ENCODE measurements around the gene NECAB3.
"Not testable (repeated sequence)": the region's sequence is repeated elsewhere in the genome, so short reads cannot be mapped to it uniquely, and the experiment has no call there.

Gene NECAB3

DNA sequence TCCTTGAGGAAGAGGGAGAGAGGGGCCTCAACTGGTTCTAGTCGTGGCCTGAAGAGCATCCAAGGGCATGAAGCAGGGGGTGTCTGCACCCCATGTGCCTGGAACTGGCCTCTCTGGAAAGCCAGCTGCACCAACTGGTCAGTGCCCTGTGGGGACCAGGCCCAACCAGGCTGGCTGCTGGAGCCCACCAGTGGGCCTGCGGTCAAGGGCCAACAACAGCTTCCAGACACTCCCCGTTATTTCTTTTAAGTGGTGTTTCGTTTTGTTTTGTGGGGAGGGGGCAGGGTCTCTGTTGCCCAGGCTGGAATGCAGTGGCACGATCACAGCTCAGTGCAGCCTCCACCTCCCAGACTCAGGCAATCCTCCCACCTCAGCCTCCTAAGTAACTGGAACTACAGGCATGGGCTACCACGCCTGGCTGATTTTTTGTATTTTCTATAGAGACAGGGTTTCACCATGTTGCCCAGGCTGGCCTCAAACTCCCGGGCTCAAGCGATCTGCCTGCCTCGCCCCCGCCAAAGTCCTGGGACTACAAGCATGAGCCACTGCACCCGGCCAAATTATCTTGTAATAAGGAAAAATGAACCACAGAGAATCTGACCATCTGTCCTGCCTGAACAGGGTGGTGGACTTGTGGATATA is 24.0 kb downstream of the NECAB3 start:
- no peak for DNase-seq (ENCODE audit: low read depth)

DNA sequence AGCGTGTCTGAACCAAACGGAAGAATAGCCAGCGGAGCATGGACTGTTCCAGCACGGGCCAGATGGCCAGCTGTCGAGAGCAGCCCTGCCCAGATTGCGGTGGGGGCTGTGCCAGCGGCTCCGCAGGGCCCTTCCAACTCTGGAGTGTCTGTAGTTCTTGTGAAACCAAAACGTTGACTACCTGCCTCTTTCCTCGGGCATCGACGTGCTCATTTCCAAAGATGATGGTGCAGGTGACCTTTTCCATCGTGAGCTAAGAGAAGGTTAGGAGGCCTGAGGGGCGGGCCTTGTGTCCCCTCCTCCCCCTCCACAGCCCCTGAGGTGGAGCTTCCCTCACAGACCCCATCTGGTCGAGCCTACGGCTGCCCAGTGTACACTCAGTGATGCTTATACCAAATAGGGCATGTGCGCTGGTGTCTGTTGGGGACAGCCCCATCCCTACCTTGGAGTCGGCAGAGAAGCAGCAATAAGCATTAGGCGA is 25.0 kb downstream of the NECAB3 start:
- DNase-seq (ENCODE audit: low read depth) = no peak

DNA sequence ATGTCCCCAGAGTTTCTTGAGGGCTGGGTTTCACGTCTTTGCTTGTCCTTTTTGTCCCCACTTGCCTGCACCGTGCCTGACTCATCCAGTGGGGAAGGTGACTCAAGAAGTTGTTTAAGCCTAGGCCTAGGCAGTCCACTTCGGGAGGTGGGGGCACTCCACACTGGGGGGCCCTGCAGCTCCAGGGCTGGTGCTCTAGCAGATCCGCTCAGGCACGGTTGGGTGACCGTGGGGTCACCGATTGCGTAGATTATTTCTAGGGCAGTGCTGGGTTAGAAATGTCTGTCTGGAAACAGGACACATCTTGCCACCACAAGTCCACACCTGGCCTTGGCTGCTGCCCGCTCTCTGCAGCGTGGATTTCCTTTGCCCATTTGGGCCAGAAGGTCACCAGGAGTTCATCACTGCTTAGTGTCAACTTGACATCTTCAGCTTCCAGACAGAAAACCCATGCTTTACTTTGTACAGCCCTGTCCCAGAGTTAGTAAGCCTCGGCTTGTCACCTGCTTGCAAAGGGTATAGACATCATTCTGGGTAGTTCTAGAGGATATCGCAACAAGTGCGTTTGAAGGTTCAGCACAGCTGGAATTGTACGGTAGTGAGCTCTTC is 25.7 kb downstream of the NECAB3 start:
- no peak for DNase-seq (ENCODE audit: low read depth)

DNA sequence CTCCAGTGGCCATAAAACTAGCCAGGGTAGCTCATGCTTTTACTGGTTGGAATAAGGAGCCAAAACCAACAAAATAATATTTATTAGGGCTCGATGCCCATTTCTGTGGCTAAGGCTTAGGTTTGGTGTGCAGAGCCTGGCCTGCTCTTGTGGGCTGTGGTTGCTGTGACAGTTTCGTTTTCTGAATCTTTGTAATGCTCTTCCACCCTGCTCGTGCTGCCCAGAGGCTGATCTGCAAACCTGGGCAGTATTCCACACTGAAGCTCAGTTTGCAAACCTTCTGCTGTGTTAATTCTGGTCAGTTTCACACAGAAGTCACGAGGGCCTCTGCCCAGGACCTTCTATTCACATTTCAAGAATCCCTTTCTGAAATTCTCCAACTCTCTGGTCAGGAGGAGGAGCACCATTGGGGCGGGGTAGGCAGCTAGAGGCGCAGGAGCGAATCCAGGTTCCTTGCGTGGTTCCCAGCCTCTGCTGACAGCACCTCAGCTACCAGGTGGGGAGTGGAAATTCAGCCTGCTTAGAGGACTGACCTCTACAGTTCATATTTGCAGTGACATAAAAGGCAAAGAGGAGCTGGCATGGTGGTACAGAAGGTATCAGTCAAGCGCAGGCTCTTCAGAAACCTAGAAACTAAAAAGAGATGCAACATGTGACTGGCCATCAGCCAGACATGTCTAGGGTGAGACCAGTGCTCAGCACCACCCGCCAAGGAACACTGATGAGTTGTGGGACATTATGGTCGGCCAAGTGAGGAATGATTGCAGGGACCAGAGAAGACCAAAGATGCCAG is 26.4 kb downstream of the NECAB3 start:
- no peak for DNase-seq (ENCODE audit: low read depth)

DNA sequence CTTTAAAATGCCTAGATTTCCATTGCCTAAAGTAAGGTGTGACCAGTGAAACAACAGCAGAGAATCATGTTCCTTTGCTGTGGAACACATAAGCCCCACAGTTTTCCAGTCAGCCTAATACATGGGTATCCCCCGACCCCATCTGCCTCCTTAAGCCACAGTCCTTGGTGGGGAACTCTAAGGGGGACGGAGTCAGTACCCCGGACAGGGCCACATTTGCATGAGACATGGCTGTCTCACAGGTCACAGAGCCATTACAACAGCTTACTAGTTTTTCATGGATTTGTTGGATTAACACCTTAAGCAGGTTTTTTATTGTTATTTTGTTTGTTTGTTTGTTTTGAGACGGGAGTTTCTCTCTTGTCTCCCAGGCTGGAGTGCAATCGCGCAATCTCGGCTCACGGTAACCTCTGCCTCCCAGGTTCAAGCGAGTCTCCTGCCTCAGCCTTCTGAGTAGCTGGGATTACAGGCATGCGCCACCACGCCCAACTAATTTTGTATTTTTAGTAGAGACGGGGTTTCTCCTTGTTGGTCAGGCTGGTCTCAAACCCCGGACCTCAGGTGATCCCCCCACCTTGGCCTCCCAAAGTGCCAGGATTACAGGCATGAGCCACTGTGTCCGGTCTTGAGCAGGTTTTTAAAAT is 27.1 kb downstream of the NECAB3 start:
- DNase-seq (ENCODE audit: low read depth) = not testable (repeated sequence)

DNA sequence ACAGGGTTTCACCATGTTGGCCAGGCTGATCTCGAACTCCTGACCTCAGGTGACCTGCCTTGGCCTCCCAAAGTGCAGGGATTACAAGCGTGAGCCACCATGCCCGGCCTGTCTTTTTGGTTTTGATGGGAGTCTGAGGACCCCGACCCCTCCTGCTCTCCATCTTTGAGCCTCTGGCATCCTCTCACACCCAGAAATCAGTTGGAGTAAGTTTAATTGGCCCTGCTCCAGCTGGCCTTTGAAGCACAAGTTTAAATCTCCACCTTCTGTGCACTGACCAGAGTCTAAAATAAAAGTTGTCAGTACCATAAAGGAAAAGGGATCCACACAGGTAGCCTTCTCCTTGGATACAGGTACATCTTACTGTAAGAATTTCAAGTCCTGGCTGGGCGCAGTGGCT is 28.0 kb downstream of the NECAB3 start:
- DNase-seq (ENCODE audit: low read depth) = no peak

DNA sequence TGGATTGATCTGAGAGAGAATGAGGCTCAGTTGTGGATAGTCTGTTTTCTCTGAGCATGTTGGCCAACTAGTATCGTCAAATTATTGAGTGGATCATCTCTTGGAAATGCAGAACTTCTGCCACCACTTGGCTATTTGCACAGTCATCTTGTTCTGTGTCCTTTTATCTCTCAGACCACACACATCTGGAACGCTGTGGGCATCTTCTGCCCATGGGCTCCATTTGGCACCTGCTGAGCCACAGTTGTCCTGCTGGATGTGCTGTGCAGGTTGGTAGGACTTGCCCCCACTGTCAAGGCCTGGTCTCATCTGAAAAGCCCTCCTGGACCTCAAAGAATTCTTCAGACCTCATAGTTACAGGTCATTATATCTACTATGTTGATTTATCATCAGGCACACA is 28.8 kb downstream of the NECAB3 start:
- DNase-seq (ENCODE audit: low read depth) = no peak

DNA sequence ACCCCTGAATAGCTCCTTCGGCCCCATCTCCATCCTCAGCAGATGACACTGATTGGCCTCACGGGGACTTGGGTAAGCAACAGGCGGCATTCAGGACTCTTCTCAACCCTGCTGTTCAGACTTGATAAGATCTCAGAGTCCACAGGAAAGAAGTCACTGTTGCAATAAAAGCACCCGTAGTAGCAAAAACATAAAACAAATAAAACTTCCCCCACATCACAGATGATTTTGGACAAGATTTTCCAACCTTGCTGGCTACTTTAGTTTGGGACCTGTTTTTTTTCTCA is 29.2 kb downstream of the NECAB3 start:
- DNase-seq (ENCODE audit: low read depth) = no peak

DNA sequence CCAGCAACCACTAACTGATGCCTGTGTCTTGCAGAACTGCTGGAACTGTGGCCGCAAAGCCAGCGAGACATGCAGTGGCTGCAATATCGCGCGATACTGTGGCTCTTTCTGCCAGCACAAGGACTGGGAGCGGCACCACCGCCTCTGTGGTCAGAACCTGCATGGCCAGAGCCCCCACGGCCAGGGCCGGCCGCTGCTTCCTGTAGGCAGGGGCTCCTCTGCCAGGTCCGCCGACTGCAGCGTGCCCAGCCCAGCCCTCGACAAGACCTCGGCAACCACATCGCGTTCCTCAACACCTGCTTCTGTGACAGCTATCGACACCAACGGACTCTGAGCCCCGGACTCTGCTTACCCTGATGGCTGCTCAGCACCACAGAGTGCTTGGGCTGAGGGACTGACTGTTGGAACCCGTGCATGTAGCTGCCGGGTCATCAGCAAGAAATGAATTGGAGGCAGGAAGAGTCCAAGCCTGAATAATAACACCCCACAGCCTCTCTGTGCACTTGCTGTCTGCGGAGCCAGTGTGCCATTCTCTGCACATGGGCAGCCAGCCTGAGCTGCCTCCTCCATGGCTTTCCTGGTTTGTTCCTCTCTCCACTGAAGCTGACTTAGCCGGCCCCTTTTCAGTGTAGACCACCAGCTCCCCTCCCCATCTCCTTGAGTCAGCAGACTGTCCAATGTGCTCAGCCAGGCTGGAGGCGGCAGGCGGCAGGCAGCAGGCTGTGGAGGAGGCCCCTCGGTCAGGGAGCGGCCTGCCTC is 29.7 kb downstream of the NECAB3 start:
- DNase-seq (ENCODE audit: low read depth) = no peak

DNA sequence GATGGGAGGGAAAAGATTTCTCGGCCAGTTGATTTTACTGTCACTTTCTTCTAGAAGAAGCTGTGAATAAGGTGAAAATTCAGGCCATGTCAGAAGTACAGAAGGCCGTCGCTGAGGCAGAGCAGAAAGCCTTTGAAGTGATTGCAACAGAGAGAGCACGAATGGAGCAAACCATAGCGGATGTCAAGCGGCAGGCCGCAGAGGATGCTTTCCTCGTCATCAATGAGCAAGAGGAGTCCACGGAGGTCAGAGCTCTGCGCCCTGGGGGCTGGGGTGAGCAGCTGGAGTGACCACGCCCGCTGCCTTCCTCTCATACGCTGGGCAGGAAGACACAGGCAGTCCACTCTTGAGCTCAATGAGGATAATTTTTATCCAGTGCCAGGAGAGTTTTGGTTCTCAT is 33.9 kb downstream of the NECAB3 start:
- no peak for DNase-seq (ENCODE audit: low read depth)

DNA sequence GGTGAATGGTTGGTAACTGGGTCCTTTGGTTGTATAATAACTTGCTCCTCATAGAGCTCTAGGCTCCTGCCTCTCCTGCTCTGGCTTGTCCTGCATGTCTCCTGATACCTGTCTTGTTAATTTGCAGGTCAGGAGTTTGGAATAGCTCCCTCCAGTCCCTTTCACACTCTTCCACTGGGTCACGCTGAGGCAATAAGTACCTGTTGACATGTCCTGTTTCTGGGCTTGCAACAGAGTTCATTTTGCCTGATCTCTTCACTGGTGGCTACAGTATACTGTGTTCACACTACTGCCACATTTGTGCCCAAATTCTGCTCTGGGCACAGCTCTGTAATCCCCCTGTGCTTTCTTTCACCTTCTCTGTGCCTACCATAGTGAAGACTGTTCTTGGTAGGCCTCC is 37.5 kb downstream of the NECAB3 start:
- DNase-seq (ENCODE audit: low read depth) = no peak

DNA sequence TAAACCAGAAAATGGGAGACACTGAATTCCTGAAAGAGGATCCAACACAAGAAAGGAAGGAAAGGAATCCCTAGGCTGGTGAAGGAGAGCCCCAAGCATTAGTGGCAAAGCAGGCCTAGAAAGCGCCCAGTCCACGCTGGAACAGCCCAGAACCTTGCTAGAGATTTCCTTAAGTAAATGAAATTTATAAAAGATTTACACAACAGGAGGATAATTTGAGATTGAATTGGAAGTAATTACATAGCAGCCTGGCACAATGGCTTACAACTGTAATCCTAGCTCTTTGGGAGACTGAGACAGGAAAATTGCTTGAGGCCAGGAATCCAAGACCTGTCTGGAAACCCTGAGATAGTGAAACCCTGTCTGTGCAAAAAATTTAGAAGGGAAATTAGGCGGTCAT is 38.9 kb downstream of the NECAB3 start:
- no peak for DNase-seq (ENCODE audit: low read depth)

DNA sequence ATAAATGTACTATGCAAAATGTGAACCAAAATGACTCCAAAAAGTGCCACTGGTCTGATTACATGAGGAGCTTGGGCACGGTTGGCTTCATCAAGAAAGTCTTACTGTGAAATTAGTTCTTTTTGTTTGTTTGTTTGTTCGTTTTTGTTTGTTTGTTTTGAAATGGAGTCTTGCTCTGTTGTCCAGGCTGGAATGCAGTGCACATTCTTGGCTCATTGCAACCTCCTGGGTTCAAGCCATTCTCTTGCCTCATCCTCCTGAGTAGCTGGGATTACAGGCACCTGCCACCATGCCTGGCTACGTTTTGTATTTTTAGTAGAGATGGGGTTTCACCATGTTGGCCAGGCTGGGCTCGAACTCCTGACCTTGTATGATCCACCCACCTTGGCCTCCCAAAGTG is 42.3 kb downstream of the NECAB3 start:
- not testable (repeated sequence) for DNase-seq (ENCODE audit: low read depth)

DNA sequence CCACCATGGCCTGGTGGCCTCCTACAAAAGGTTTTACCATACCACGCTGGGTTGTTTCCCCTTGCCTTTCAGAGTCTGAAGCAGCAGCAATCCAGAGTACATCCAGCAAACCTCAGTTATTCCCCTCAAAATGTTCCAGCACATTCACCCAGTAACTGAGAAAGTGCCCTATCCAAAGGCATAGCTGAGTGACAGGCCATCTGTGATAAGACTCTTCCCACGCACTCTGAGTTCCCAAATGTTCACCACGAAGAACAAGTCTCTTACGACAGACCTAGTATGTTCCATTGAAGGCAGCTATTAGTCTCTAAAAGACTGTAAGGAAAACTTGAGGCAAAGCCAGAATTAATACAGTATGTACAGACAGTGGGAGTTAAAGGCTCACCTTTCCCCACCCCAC is 43.7 kb downstream of the NECAB3 start:
- no peak for DNase-seq (ENCODE audit: low read depth)

DNA sequence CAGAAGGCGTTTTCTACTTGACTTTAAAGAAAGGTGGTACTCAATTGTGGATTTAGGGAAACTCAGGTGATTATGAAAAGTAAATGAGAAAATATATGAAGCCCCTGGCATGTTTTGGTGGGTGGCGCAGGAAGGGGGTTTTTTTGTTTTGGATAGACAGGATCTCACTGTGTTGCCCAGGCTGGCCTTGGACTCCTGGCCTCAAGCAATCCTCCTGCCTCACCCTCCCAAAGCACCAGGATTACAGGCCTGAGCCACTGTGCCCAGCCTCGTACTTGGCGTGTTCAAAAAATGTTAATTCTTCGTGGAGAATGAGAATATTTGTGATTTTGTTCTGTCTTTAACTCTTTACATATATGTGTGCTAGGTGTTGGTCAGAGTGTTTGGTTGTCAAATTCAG is 44.2 kb downstream of the NECAB3 start:
- DNase-seq (ENCODE audit: low read depth) = no peak

DNA sequence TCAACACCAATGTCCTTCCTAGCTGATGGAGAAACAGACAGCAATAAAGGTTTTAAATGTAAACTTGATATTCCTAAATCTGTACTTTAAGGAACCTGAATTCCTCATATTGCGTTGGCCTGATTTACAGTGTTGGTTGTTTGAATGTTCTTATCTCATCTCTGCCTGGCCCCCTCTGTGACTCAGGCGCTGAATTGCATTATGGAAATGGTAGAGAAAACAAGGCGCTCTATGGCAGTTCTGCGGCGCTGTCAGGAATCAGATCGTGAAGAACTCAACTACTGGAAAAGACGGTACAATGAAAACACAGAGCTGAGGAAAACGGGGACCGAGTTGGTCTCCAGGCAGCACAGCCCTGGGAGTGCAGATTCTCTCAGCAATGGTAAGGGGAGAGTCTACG is 44.7 kb downstream of the NECAB3 start:
- no peak for DNase-seq (ENCODE audit: low read depth)

DNA sequence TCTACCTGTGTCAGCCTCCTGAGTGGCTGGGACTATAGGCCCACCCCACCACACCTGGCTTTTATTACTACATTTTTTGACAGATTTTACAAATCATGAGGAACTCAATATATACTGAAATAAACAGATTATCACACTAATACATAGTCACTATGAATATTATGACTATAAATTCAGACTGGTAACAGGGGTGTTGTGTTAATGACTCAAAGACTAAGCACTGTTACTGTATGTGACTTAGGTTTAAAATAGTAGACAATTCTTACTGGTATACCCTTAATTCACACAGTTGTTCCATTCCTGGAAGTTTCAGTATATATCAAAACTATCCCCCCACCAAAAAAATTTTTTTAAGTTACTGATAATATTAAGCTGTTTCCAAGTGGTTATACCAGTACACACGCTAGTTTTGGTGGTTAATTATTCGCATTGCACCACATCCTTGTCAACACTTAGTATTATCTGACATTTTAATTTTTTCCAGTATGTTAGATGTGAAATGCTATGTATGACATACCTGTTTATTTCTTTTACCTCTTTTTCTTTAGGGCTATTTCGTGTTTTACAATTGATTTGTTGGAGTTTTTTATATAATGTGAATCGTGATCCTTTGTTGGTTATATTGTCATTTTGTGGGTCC is 46.5 kb downstream of the NECAB3 start:
- DNase-seq (ENCODE audit: low read depth) = no peak

DNA sequence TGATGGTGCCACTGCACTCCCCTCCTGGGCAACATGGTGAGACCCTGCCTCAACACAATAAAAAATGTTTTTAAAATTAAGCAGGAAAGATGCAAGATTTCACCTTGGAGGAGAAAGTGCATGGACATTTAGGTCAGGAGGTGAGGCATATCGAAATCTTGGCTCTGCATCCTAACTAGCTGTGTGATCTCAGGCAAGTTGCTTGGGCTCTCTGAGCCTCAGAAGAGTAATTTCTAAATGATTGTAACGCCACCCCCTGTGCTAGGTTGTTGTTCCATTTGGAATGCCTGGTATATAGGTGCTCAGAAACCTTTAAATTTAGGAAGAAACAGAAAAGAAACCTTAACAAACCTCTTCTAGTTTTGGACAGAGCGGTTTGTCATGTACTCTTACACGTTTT is 48.0 kb downstream of the NECAB3 start:
- no peak for DNase-seq (ENCODE audit: low read depth)

DNA sequence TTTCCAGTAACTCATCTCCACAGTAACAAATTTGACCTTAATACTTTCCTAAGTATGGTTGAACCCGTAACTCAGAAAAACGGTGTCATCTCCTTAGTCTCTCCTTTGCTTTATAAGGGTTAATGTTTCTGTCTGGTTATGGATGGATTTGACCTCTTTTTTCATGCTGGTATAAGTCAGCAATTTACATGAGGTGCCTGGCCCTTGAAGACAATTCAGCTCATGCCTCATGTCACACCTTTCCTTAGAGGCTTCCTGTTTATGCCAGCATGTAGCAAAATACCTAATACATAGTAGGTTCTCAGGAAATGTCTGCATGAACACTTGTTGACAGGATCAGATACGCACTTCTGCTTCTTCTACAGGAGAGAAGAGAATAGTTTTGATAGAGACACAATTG is 49.8 kb downstream of the NECAB3 start:
- no peak for DNase-seq (ENCODE audit: low read depth)

DNA sequence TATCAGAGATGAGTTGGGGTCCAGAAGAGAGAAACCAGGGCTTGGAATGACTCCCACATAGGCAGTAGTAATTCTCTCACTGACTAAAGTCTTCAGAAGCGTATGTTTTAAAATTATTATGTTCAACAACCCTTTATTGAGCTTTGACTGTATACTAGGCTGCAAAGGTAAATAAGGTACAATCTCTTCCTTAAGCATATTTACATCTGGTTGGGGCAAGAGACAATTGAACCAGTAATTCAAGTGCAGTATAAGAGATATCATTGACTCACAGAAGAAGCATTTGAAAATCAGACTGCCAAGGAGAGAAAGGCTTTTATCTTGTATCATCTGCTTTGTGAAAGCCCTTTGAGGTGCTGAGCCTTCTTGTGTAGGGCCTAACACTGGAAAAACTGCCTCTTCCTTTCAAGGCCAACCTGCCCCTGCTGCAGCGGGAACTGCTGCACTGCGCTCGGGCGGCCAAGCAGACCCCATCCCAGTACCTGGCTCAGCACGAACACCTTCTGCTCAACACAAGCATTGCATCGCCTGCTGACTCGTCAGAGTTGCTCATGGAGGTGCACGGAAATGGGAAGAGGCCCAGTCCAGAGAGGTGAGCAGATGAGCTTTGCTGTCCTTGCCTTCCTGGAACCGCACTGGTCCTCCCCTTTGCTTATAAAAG is 51.4 kb downstream of the NECAB3 start:
- DNase-seq (ENCODE audit: low read depth) = no peak

DNA sequence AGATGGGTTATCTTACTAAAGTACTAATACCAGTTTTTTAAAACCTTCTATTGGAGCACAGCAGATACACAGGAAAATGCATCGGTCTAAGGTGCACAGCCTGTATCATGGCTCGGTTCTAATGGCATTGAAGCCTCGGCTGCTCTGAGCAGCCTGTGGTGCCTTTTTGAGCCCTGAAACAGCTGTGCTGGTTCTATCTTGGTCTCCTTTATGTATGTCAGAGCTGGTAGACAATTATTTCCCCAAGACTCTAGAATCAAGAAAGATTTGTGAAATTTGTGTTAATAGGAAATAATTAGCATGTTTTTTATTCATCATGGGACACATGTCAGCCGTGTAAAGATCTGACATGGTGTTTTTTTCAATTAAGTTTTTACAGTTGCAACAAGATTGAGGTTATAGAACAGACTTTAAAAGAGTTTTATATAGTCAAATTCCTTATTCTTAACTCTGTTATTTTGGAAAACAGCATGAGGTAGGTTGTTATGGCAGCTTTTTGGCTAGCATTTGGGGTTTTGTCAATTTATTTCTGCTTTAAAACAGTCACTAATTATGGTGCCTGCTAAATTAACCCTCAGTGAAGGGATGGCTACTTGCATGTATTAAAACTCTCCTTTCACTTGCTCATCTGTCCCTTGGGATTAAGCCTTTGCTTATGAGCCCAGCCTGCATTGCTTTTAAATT is 52.4 kb downstream of the NECAB3 start:
- DNase-seq (ENCODE audit: low read depth) = no peak
